Measurements from ENCODE around the gene NCOA7.
"Not testable (repeated sequence)": the region's sequence is repeated elsewhere in the genome, so short reads cannot be mapped to it uniquely, and the experiment has no call there.

Gene NCOA7

GRCh38 chr6:125899726-125900182 lies 109.0 kb downstream of the NCOA7 start:
- DNase-seq (ENCODE audit: insufficient read length) (no peak), FAIRE-seq (no peak)
- TF ChIP-seq POLR2AphosphoS5 (IDR thresholded peaks at IDR 0.05; ENCODE audit: low read depth, low read length) (no peak), TAF1 (IDR thresholded peaks at IDR 0.05; ENCODE audit: borderline replicate concordance, low read depth, low read length) (no peak), POLR2A (IDR thresholded peaks at IDR 0.05; ENCODE audit: low read depth, low read length) (no peak)

DNA sequence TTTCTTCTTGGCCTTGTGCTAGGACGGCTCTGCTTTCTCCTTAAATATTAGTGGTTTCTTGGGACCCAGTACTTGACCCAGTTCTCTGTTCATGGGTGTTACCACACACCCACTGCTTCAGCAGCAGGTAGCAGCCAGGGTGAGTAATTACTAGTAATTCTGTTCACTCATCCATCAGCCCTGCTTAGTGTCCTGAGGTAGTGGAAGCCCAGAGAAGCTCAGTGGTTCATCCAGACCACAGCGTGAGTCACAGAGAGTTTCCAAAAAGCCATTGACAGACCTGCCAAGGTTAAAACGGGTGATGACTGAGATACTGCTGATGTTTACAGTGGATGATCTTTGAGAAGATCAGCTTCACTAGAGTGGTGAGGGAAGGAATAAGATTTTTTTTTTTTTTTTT lies 114.1 kb downstream of the NCOA7 start:
- no peak for TF ChIP-seq TAF1 (IDR thresholded peaks at IDR 0.05; ENCODE audit: borderline replicate concordance, low read depth, low read length)
- no peak for TF ChIP-seq POLR2AphosphoS5 (IDR thresholded peaks at IDR 0.05; ENCODE audit: low read depth, low read length)
- no peak for TF ChIP-seq POLR2A (IDR thresholded peaks at IDR 0.05; ENCODE audit: low read depth, low read length)
- FAIRE-seq (no peak), DNase-seq (ENCODE audit: insufficient read length) (no peak)

- FAIRE-seq (peak; percentile 44), DNase-seq (ENCODE audit: insufficient read length) (no peak)
- TF ChIP-seq POLR2A (IDR thresholded peaks at IDR 0.05; ENCODE audit: low read depth, low read length) (no peak), POLR2AphosphoS5 (IDR thresholded peaks at IDR 0.05; ENCODE audit: low read depth, low read length) (no peak), TAF1 (IDR thresholded peaks at IDR 0.05; ENCODE audit: borderline replicate concordance, low read depth, low read length) (no peak)
These were observed 115.6 kb downstream of the NCOA7 start for GRCh38 chr6:125906158-125906998.

GRCh38 chr6:125910527-125910926 lies 119.8 kb downstream of the NCOA7 start:
- FAIRE-seq (peak; percentile 82), DNase-seq (ENCODE audit: insufficient read length) (no peak)
- TF ChIP-seq POLR2A (IDR thresholded peaks at IDR 0.05; ENCODE audit: low read depth, low read length) (no peak), POLR2AphosphoS5 (IDR thresholded peaks at IDR 0.05; ENCODE audit: low read depth, low read length) (no peak), TAF1 (IDR thresholded peaks at IDR 0.05; ENCODE audit: borderline replicate concordance, low read depth, low read length) (no peak)

GRCh38 chr6:125911051-125911451 lies 120.3 kb downstream of the NCOA7 start:
- not testable (repeated sequence) for DNase-seq (ENCODE audit: insufficient read length); FAIRE-seq

DNA sequence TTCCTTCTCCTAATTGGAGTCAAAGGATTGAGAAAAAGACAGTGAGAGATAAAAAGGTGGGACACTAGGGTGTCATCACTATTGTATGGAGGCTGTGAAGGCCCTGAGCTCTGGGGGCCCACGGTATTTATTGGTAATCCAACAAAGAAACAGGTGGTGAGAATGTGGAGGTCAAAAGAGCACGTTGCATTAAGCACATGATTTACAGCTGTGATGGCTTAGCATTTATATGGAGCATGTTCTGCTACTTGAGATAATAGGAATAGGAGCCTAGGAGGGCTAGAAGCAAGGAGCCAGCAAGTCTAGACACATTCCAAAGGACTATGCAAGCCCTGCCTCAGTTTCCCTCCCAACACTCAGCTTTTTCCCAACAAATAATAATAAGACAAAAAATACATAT lies 121.7 kb downstream of the NCOA7 start:
- not testable (repeated sequence) for FAIRE-seq; DNase-seq (ENCODE audit: insufficient read length)

DNA sequence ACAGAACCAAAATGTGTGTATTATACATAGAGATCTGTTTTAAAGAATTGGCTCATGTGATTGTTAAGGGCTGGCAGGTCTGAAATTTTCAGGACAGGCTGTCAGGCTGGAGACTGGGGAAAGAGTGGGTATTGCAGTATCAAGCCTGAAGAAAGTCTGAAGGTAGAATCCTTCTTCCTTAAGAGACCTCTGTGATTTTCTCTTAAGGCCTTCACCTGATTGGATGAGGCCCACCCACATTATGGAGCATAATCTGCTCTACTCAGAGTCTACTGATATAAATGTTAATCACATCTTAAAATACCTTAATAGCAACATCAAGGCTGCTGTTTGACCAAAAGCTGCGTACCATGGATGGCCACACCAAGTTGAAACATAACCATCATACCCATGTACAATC lies 122.4 kb downstream of the NCOA7 start:
- TF ChIP-seq POLR2A (IDR thresholded peaks at IDR 0.05; ENCODE audit: low read depth, low read length): no peak
- no peak for TF ChIP-seq POLR2AphosphoS5 (IDR thresholded peaks at IDR 0.05; ENCODE audit: low read depth, low read length)
- TF ChIP-seq TAF1 (IDR thresholded peaks at IDR 0.05; ENCODE audit: borderline replicate concordance, low read depth, low read length): no peak
- no peak for FAIRE-seq
- no peak for DNase-seq (ENCODE audit: insufficient read length)

DNA sequence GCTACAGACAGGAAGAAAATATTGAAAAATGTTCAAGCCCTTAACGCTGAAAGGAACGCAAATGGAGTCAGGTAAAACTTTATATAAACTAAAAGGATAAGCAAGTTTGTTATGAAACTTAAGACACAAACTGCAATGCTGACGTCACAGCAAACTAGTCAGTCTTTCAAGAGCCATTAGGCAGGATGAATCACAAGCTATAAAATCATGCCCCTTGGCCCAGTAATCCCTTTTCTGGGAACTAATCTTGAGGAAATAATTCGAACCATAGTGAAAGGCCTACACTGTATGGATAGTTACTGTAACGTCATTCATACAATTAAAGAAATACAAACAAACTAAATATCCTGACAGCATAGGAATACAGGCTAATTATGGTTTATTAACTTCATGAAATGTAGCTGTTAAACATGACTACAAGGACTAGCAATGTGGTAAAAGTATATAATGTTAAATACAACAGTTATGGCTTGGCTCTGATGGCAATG lies 123.1 kb downstream of the NCOA7 start:
- no peak for FAIRE-seq
- DNase-seq (ENCODE audit: insufficient read length): no peak

GRCh38 chr6:125918230-125918629 lies 127.5 kb downstream of the NCOA7 start:
- no peak for FAIRE-seq
- no peak for DNase-seq (ENCODE audit: insufficient read length)
- no peak for TF ChIP-seq TAF1 (IDR thresholded peaks at IDR 0.05; ENCODE audit: borderline replicate concordance, low read depth, low read length)
- no peak for TF ChIP-seq POLR2AphosphoS5 (IDR thresholded peaks at IDR 0.05; ENCODE audit: low read depth, low read length)
- TF ChIP-seq POLR2A (IDR thresholded peaks at IDR 0.05; ENCODE audit: low read depth, low read length): no peak

More for the DNA sequence above, 123.1 kb downstream of the NCOA7 start:
- TF ChIP-seq POLR2AphosphoS5 (IDR thresholded peaks at IDR 0.05; ENCODE audit: low read depth, low read length): no peak
- no peak for TF ChIP-seq TAF1 (IDR thresholded peaks at IDR 0.05; ENCODE audit: borderline replicate concordance, low read depth, low read length)
- no peak for TF ChIP-seq POLR2A (IDR thresholded peaks at IDR 0.05; ENCODE audit: low read depth, low read length)

DNA sequence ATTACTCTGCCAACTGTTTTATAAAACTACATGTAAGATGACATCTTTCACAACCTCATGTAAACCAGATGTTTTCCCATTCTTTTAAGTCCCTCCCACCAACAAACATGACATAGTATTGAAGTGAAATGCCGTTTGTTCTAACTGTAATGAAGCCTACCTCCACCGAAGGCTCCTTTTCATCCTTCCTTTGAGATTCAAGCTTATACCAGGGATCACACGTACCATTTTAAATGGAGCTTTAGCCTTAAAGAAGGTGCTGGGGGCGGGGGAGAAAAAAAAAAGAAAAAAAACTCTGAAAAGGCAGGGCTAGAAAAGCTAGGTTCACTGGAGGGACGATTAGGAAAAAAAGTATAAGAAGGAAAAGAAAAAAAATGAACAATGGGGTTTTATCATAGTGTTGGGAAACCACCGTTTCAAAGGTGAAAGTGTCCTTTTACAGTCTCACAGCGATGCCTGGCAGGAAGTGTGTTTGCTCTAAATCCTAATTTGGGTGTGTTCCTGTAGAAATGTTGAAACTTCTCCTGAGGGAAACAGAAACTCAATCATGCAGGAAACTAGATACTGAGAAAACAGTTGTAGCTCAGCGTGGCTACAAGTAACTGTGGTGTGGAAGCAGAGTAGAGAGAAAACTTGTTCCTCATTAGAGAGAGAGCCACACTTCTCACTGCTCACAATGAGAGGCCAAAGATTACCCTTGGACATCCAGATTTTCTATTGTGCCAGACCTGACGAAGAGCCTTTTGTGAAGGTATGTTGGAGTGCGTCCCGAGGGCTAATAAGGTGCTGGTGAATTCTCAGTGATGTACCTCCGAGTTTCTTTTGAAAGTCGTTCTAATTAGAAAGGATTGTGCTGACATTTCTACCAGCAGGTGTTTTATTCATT lies 128.2 kb downstream of the NCOA7 start:
- peak; percentile 94 for TF ChIP-seq POLR2AphosphoS5 (IDR thresholded peaks at IDR 0.05; ENCODE audit: low read depth, low read length)
- TF ChIP-seq POLR2A (IDR thresholded peaks at IDR 0.05; ENCODE audit: low read depth, low read length): peak; percentile 96
- peak; percentile 62 for TF ChIP-seq TAF1 (IDR thresholded peaks at IDR 0.05; ENCODE audit: borderline replicate concordance, low read depth, low read length)
- peak; percentile 89 for FAIRE-seq
- no peak for DNase-seq (ENCODE audit: insufficient read length)

DNA sequence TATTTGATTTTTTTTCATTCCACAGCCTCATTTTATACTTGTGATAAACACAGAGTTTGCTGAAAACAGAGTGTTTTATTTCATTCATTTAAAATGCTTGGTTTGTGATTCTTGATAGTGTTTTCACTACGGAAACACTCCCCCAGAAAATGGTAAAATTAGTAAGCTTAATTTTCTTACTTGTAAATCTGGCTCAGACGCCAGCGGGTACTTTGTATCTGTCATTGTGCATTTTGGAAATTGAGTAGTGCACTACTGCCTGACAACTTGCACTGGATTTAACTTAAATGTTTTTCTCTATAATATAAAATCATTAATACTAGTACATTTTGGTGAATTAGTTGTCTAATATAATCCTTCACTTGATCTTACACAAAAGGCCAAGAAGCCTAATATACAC lies 128.9 kb downstream of the NCOA7 start:
- TF ChIP-seq TAF1 (IDR thresholded peaks at IDR 0.05; ENCODE audit: borderline replicate concordance, low read depth, low read length) (no peak), POLR2A (IDR thresholded peaks at IDR 0.05; ENCODE audit: low read depth, low read length) (no peak), POLR2AphosphoS5 (IDR thresholded peaks at IDR 0.05; ENCODE audit: low read depth, low read length) (no peak)
- DNase-seq (ENCODE audit: insufficient read length): no peak
- no peak for FAIRE-seq

Measured in GM12892 (cell line).